ENCODE data around the gene KRT74. TPM values are rescaled to one million over a fixed set of nuclear protein-coding genes. Genes with fewer than 3 reads are reported as not detected.
A peak's percentile ranks its signal among the peaks of the same experiment; 100 is the strongest.
"Not testable (repeated sequence)": the region's sequence is repeated elsewhere in the genome, so short reads cannot be mapped to it uniquely, and the experiment has no call there.

Gene KRT74
- total RNA-seq, 1 donor from 2014 or later = not detected

DNA sequence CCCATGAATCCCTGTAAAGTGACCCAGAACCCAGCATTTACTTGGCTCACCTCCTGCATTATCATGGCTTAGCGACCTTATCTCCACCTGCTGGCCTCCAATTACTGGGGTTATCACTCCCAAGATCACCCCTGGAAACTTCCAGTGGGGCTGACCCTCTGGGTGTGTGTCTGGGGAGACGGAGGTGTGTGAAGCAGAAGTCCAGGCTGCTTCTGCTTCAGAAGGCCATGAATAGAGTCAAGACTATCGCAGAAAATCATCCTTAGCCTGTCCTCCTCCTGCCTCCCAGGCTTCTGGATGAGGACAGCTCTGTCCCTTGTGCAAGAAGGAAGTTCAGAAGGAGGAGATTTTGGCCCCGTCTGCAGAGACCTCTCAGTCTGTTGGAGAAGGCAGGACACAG lies 28.0 kb upstream of the KRT74 start:
- DNase-seq (ENCODE audit: extremely low spot score, unreplicated experiment) = no peak
- Mint-ChIP-seq H3K4me1 (ENCODE audit: unreplicated experiment) (no peaks in the 10 kb centered on the region), H3K27ac (no peak overlapping the region), H3K36me3 (no peaks in the 10 kb centered on the region), H3K4me3 (no peak overlapping the region), H3K9me3 (no peaks in the 10 kb centered on the region), H3K27me3 (peaks cover 42% of the 10 kb centered on the region)
- no peak for TF ChIP-seq CTCF (conservative IDR thresholded peaks at IDR 0.05)

GRCh38 chr12:52600941-52601481 lies 27.4 kb upstream of the KRT74 start, which contains the start of gene KRT72:
TSS of gene KRT72 (minus strand) at chr12:52601463. CDS start at chr12:52601452, 11 bp downstream.
- H3K36me3 Mint-ChIP-seq = no peaks in the 10 kb centered on the region
- no peak within 1 kb of the TSS for H3K27ac Mint-ChIP-seq
- TF ChIP-seq CTCF (conservative IDR thresholded peaks at IDR 0.05) = no peak
- peaks cover 41% of the 10 kb centered on the region for H3K27me3 Mint-ChIP-seq
- H3K9me3 Mint-ChIP-seq = no peaks in the 10 kb centered on the region
- DNase-seq (ENCODE audit: extremely low spot score, unreplicated experiment) = no peak
- H3K4me1 Mint-ChIP-seq (ENCODE audit: unreplicated experiment) = no peaks in the 10 kb centered on the region
- H3K4me3 Mint-ChIP-seq = no peak within 1 kb of the TSS

GRCh38 chr12:52600475-52600874 lies 26.8 kb upstream of the KRT74 start:
- Mint-ChIP-seq H3K4me1 (ENCODE audit: unreplicated experiment) (no peaks in the 10 kb centered on the region), H3K4me3 (no peak overlapping the region), H3K27ac (no peak overlapping the region), H3K27me3 (peaks cover 36% of the 10 kb centered on the region), H3K9me3 (no peaks in the 10 kb centered on the region), H3K36me3 (no peaks in the 10 kb centered on the region)
- TF ChIP-seq CTCF (conservative IDR thresholded peaks at IDR 0.05) = no peak
- no peak for DNase-seq (ENCODE audit: extremely low spot score, unreplicated experiment)

DNA sequence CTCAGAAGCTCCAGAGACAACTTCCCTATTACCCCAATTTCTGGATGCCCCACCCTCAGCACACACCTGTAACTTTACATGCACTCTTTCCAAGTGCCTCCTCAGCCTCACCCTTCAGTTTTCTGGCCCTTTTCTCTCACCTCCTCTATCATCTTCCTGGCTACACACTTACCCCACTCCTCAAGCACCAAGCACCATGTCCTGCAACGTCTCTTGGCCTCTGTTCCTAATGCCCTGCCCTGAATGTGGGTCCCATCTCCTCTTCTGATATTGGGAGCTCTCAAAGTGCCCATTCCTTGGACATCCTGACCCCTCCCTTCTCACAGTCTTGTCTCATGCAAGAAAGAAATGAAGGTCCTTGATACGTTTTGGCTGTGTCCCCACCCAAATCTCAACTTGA lies 26.4 kb upstream of the KRT74 start:
- no peaks in the 10 kb centered on the region for H3K9me3 Mint-ChIP-seq
- TF ChIP-seq CTCF (conservative IDR thresholded peaks at IDR 0.05) = no peak
- H3K27me3 Mint-ChIP-seq = peaks cover 36% of the 10 kb centered on the region
- H3K4me1 Mint-ChIP-seq (ENCODE audit: unreplicated experiment) = no peaks in the 10 kb centered on the region
- H3K36me3 Mint-ChIP-seq = no peaks in the 10 kb centered on the region
- peak; percentile 20 for DNase-seq (ENCODE audit: extremely low spot score, unreplicated experiment)
- H3K27ac Mint-ChIP-seq = no peak overlapping the region
- no peak overlapping the region for H3K4me3 Mint-ChIP-seq

GRCh38 chr12:52598966-52599365 lies 25.3 kb upstream of the KRT74 start:
- Mint-ChIP-seq H3K36me3 (no peaks in the 10 kb centered on the region), H3K27me3 (peaks cover 36% of the 10 kb centered on the region), H3K4me3 (no peak overlapping the region), H3K27ac (no peak overlapping the region), H3K4me1 (ENCODE audit: unreplicated experiment) (no peaks in the 10 kb centered on the region), H3K9me3 (no peaks in the 10 kb centered on the region)
- TF ChIP-seq CTCF (conservative IDR thresholded peaks at IDR 0.05) = no peak
- DNase-seq (ENCODE audit: extremely low spot score, unreplicated experiment) = peak; percentile 7

DNA sequence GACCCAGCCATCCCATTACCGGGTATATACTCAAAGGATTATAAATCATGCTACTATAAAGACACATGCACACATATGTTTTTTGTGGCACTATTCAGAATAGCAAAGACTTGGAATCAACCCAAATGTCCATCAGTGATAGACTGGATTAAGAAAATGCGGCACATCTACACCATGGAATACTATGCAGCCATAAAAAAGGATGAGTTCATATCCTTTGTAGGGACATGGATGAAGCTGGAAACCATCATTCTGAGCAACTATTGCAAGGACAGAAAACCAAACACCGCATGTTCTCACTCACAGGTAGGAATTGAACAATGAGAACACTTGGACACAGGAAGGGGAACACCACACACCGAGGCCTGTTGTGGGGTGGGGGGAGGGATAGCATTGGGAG lies 20.6 kb upstream of the KRT74 start:
- H3K27ac Mint-ChIP-seq; DNase-seq (ENCODE audit: extremely low spot score, unreplicated experiment); H3K4me3 Mint-ChIP-seq; H3K9me3 Mint-ChIP-seq; H3K36me3 Mint-ChIP-seq; H3K4me1 Mint-ChIP-seq (ENCODE audit: unreplicated experiment): not testable (repeated sequence)
- H3K27me3 Mint-ChIP-seq = peaks cover 16% of the 10 kb centered on the region

Data from type B pancreatic cell (in vitro differentiated cells).